ENCODE data around the gene CRTC3. TPM values are rescaled to one million over a fixed set of nuclear protein-coding genes. Genes with fewer than 3 reads are reported as not detected.
A peak's percentile ranks its signal among the peaks of the same experiment; 100 is the strongest.
"Not testable (repeated sequence)": the region's sequence is repeated elsewhere in the genome, so short reads cannot be mapped to it uniquely, and the experiment has no call there.

Gene CRTC3
- total and polyA plus RNA-seq, 11 donors = 12.0 to 42.2 (median 24.0) TPM

GRCh38 chr15:90512276-90512675 lies 17.4 kb upstream of the CRTC3 start:
- Histone ChIP-seq H3K27me3 (no peaks in the 10 kb centered on the region), H3K27ac (no peak overlapping the region), H3K4me1 (peaks cover 0 to 14% (median 0%) of the 10 kb centered on the region in 12 donors), H3K36me3 (peaks cover 0 to 3% (median 0%) of the 10 kb centered on the region in 9 donors), H3K9me3 (no peaks in the 10 kb centered on the region), H3K4me3 (no peak overlapping the region)
- WGBS, 4 donors = 70 to 82% (median 76%) methylated on average over 2 of the region's 2 CpGs
- ATAC-seq (no peak), DNase-seq (no peak)
- TF ChIP-seq POLR2A (IDR thresholded peaks at IDR 0.05) (no peak), CTCF (IDR thresholded peaks at IDR 0.05) (no peak)
- intact Hi-C loops (cut with DNase I) = loop anchor here in 1 of 10 donors (10.0 kb wide), 1 partner anchor 183 kb away; no protein-coding TSS in a partner anchor

GRCh38 chr15:90512981-90513380 lies 16.7 kb upstream of the CRTC3 start:
- Histone ChIP-seq H3K27me3 (no peaks in the 10 kb centered on the region), H3K4me3 (no peak overlapping the region), H3K36me3 (no peaks in the 10 kb centered on the region), H3K4me1 (peaks cover 0 to 14% (median 0%) of the 10 kb centered on the region in 12 donors), H3K9me3 (no peaks in the 10 kb centered on the region), H3K27ac (peak overlapping the region in 1 of 12 donors; percentile 56)
- TF ChIP-seq POLR2A (IDR thresholded peaks at IDR 0.05) (no peak), CTCF (IDR thresholded peaks at IDR 0.05) (no peak)
- 86 to 92% (median 87%) methylated on average over 3 of the region's 3 CpGs for WGBS, 4 donors
- intact Hi-C loops (cut with DNase I) = loop anchor here in 1 of 10 donors (10.0 kb wide), 1 partner anchor 182 kb away; no protein-coding TSS in a partner anchor
- DNase-seq = no peak
- no peak for ATAC-seq

GRCh38 chr15:90513448-90513847 lies 16.3 kb upstream of the CRTC3 start:
- H3K36me3 ChIP-seq = no peaks in the 10 kb centered on the region
- intact Hi-C loops (cut with DNase I) = loop anchor here in 1 of 10 donors (10.0 kb wide), 1 partner anchor 181 kb away; no protein-coding TSS in a partner anchor
- TF ChIP-seq CTCF (IDR thresholded peaks at IDR 0.05) (no peak), POLR2A (IDR thresholded peaks at IDR 0.05) (no peak)
- no peak for DNase-seq
- H3K27me3 ChIP-seq = no peaks in the 10 kb centered on the region
- H3K4me3 ChIP-seq = no peak overlapping the region
- H3K9me3 ChIP-seq = no peaks in the 10 kb centered on the region
- no peak for ATAC-seq
- WGBS, 4 donors = 95 to 97% (median 96%) methylated on average over 2 of the region's 2 CpGs
- H3K27ac ChIP-seq = peak overlapping the region in 1 of 12 donors; percentile 56
- peaks cover 0 to 14% (median 0%) of the 10 kb centered on the region in 12 donors for H3K4me1 ChIP-seq

GRCh38 chr15:90513893-90514292 lies 15.8 kb upstream of the CRTC3 start:
- not testable (repeated sequence) for H3K27me3 ChIP-seq, H3K9me3 ChIP-seq, H3K4me3 ChIP-seq, H3K36me3 ChIP-seq, DNase-seq, H3K27ac ChIP-seq, ATAC-seq
- peaks cover 0 to 14% (median 0%) of the 10 kb centered on the region in 12 donors for H3K4me1 ChIP-seq
- 47 to 98% (median 85%) methylated on average over 2 of the region's 2 CpGs for WGBS, 4 donors
- intact Hi-C loops (cut with DNase I) = loop anchor here in 1 of 10 donors (10.0 kb wide), 1 partner anchor 181 kb away; no protein-coding TSS in a partner anchor

GRCh38 chr15:90519688-90520087 lies 10.0 kb upstream of the CRTC3 start:
- no peaks in the 10 kb centered on the region for H3K36me3 ChIP-seq
- DNase-seq = no peak
- no peak overlapping the region for H3K4me3 ChIP-seq
- no peaks in the 10 kb centered on the region for H3K9me3 ChIP-seq
- ATAC-seq = no peak
- WGBS, 4 donors = 75 to 91% (median 85%) methylated on average over 1 of the region's 1 CpG
- peaks cover 0 to 7% (median 0%) of the 10 kb centered on the region in 12 donors for H3K4me1 ChIP-seq
- no peaks in the 10 kb centered on the region for H3K27me3 ChIP-seq
- intact Hi-C loops (cut with DNase I) = loop anchor here in 1 of 10 donors (10.0 kb wide), 2 partner anchors 175 to 365 kb away; partner anchors contain the start of gene FES
- TF ChIP-seq POLR2A (IDR thresholded peaks at IDR 0.05) (no peak), CTCF (IDR thresholded peaks at IDR 0.05) (no peak)
- H3K27ac ChIP-seq = no peak overlapping the region
